ENCODE measurements around the gene SPAG9. TPM values are rescaled to one million over a fixed set of nuclear protein-coding genes. Genes with fewer than 3 reads are reported as not detected.

Gene SPAG9
- total RNA-seq, 6 donors from 2014 or later = 87.5 to 233 (median 152) TPM

DNA sequence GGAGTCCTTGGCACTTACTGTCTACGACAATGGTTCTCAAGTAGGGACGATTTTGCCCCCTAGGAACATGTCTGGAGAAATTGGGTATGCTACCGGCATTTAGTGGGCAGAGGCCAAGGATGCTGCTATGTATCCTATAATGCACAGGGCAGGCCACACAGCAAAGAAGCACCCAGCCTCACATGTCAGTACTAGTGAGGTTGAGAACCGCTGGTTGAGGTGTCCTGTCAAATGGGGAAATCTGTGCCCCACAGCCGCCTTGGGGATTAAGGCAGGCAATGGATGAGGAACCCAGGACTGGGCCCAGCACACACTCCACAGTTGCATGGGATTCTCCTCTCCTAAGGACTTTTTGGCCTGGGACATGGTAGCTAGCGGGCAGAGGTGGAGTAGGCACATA, 167.8 kb downstream of the SPAG9 start:
- Histone ChIP-seq H3K9me3 (no peaks in the 10 kb centered on the region), H3K36me3 (peaks cover 0 to under 1% (median 0%) of the 10 kb centered on the region in 4 donors), H3K27ac (no peak overlapping the region), H3K27me3 (no peaks in the 10 kb centered on the region), H3K4me3 (no peak overlapping the region), H3K4me1 (peaks cover 31 to 47% (median 36%) of the 10 kb centered on the region in 4 donors)
- ATAC-seq (ENCODE audit: low FRiP score in 2 of 2) = no peak
- 66 to 80% methylated on average over 4 to 6 of the region's 6 CpGs for WGBS, 2 donors
- TF ChIP-seq, protein P1, sequence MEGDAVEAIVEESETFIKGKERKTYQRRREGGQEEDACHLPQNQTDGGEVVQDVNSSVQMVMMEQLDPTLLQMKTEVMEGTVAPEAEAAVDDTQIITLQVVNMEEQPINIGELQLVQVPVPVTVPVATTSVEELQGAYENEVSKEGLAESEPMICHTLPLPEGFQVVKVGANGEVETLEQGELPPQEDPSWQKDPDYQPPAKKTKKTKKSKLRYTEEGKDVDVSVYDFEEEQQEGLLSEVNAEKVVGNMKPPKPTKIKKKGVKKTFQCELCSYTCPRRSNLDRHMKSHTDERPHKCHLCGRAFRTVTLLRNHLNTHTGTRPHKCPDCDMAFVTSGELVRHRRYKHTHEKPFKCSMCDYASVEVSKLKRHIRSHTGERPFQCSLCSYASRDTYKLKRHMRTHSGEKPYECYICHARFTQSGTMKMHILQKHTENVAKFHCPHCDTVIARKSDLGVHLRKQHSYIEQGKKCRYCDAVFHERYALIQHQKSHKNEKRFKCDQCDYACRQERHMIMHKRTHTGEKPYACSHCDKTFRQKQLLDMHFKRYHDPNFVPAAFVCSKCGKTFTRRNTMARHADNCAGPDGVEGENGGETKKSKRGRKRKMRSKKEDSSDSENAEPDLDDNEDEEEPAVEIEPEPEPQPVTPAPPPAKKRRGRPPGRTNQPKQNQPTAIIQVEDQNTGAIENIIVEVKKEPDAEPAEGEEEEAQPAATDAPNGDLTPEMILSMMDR (IDR thresholded peaks at IDR 0.05) = no peak
- TF ChIP-seq POLR2A (IDR thresholded peaks at IDR 0.05) = no peak
- TF ChIP-seq POLR2AphosphoS5 (IDR thresholded peaks at IDR 0.05) = no peak
- no peak for TF ChIP-seq EP300 (IDR thresholded peaks at IDR 0.05)
- DNase-seq = no peak

DNA sequence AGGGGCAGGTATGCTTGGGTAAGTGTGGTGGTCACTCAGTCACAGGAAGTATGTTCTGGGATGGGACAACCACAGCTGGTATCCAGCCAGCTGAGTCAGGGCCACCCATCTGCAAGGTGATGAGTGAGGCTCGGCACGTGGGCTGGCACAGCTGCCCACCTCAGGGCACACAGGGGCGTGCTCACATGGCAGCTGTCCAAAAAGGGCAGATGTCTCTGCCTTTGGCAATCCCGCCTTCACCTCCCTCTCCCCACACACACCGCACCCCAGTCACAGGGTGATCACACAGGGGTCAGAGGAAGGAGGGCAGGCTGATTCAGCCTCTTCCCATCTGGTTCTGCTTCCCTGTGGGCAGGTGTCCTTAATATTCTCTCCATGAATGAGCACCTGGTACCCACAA, 168.7 kb downstream of the SPAG9 start:
- WGBS, 2 donors = 41 to 61% methylated on average over 4 to 5 of the region's 5 CpGs
- Histone ChIP-seq H3K4me3 (no peak overlapping the region), H3K27ac (no peak overlapping the region)

DNA sequence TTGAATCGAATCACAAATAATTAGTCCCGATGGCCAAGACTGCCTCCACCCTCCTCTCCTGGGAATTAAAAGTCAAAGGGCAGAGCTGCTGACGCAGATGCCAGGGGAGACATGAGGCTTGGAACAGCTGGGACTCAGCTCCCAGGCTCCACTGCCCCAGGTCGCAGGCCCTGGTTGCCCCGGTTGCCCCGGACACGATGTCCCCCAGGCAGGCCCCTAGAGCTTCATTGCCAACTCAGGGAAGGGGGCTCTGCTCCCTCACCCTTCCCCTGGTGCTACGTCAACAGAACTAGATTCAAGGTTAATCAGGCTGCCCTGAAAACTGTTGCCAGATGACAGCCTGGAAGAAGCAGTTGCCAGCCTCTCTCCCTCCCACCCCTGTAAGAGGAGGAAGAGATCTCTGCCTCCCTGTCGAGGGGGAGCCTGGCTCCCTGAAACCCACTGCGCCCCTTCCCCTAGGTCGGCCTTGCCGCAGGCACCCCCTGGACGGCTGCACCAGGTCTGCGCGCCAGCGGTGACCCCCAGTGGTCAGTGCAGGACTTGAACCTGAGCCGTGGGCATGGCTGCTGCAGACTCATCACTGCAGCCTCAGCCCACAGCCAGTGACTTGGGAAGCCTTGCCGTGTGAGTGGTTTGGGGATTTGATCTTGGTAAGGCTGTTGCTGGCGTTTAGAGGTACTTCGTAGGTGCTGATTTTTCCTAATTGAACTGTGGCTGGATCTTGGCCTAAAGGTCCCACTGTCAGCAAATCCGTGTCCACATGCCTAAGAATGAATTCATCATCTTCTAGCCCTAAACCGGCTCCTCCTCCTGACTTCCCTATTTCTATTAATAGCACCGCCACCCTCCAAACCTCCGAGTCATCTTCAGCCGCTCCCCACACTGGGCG, 170.4 kb downstream of the SPAG9 start:
- H3K36me3 ChIP-seq = no peaks in the 10 kb centered on the region
- 26 to 34% methylated on average over 15 to 23 of the region's 26 CpGs for WGBS, 2 donors
- TF ChIP-seq POLR2A (IDR thresholded peaks at IDR 0.05) (no peak), POLR2AphosphoS5 (IDR thresholded peaks at IDR 0.05) (peak in 1 of 2 donors; percentile 26), EP300 (IDR thresholded peaks at IDR 0.05) (peak in 1 of 4 donors; percentile 42)
- TF ChIP-seq, protein P1 (IDR thresholded peaks at IDR 0.05) = peak; percentile 84 to 95 (median 88)
- ATAC-seq (ENCODE audit: low FRiP score in 2 of 2) (peak; percentile 80 to 84), DNase-seq (peak; percentile 85 to 89)
- H3K27ac ChIP-seq = peak overlapping the region; percentile 75 to 85 (median 78)
- no peak overlapping the region for H3K4me3 ChIP-seq
- no peaks in the 10 kb centered on the region for H3K27me3 ChIP-seq
- H3K9me3 ChIP-seq = no peaks in the 10 kb centered on the region
- H3K4me1 ChIP-seq = peaks cover 32 to 48% (median 37%) of the 10 kb centered on the region in 4 donors

More for the DNA sequence above, 168.7 kb downstream of the SPAG9 start:
- Histone ChIP-seq H3K27me3 (no peaks in the 10 kb centered on the region), H3K4me1 (peaks cover 32 to 51% (median 40%) of the 10 kb centered on the region in 4 donors), H3K36me3 (no peaks in the 10 kb centered on the region), H3K9me3 (no peaks in the 10 kb centered on the region)
- no peak for ATAC-seq (ENCODE audit: low FRiP score in 2 of 2)
- TF ChIP-seq, protein P1 (IDR thresholded peaks at IDR 0.05) = no peak
- TF ChIP-seq POLR2A (IDR thresholded peaks at IDR 0.05) = no peak
- no peak for TF ChIP-seq EP300 (IDR thresholded peaks at IDR 0.05)
- no peak for TF ChIP-seq POLR2AphosphoS5 (IDR thresholded peaks at IDR 0.05)
- DNase-seq = no peak

DNA sequence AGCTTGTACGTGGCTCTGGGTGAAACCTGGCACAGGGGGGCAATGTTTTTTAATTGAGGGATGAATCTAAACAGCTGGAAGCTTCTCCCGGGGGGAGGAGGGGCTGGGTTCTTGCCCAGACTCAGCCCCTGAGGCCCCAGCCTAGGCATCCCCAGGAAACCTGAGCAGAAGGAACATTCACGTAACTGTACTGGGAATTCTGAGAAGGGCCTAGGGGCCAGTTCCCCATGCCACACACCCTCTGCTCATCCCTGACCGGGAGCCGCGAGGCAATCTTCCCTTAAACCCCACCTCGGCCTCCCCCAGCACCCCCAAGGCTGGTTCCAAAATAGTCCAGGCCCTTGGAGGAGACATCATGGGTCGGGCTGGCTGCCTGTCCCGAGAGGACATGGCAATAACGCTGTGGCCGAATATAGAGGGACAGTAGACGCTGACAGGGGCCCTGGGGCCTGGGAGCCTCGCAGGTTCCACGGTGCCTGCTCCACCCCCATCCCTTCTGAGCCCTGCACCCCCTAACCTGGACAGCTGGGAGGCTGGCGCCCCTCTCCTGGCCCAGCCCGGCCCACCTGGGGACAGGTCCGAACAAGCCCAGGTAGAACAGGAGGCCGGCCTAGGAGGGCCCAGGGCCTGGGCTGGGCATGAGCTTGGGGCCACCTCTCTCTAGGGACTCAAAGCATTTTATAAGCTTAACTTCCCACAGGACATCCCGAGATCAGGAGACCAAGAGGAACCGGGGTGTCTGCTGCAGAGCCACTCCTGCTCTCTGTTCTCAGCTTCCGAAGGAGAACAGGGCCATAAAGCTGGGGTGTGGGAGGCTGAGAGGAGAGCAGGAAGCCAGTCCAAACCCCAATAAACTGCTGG, 171.3 kb downstream of the SPAG9 start:
- ATAC-seq (ENCODE audit: low FRiP score in 2 of 2) = no peak
- WGBS, 2 donors = 84 to 94% methylated on average over 9 to 21 of the region's 21 CpGs

More for the DNA sequence above, 171.3 kb downstream of the SPAG9 start:
- Histone ChIP-seq H3K27me3 (no peaks in the 10 kb centered on the region), H3K27ac (peak overlapping the region; percentile 75 to 85 (median 78)), H3K9me3 (no peaks in the 10 kb centered on the region), H3K36me3 (no peaks in the 10 kb centered on the region), H3K4me3 (no peak overlapping the region), H3K4me1 (peaks cover 35 to 51% (median 44%) of the 10 kb centered on the region in 4 donors)
- peak in 1 of 2 donors; percentile 72 for DNase-seq
- TF ChIP-seq EP300 (IDR thresholded peaks at IDR 0.05) (no peak), POLR2AphosphoS5 (IDR thresholded peaks at IDR 0.05) (no peak), POLR2A (IDR thresholded peaks at IDR 0.05) (no peak)
- TF ChIP-seq, protein P1 (IDR thresholded peaks at IDR 0.05) = no peak

Data from upper lobe of left lung (tissue), 6 donors.